ENCODE data around the gene FRAT1.

GRCh38 chr10:97320480-97321031 lies 1.5 kb downstream of the FRAT1 start:
- TF ChIP-seq OSR1 (CRISPR knock-in tag; IDR thresholded peaks at IDR 0.05) (no peak), SNAI2 (CRISPR knock-in tag; IDR thresholded peaks at IDR 0.05) (no peak), CREB5 (CRISPR knock-in tag; IDR thresholded peaks at IDR 0.05; ENCODE audit: low read depth) (no peak), ESRRG (CRISPR knock-in tag; IDR thresholded peaks at IDR 0.05) (no peak), ZFP3 (CRISPR knock-in tag; IDR thresholded peaks at IDR 0.05) (no peak), ZFP30 (CRISPR knock-in tag; IDR thresholded peaks at IDR 0.05) (no peak), GLIS3 (CRISPR knock-in tag; IDR thresholded peaks at IDR 0.05) (no peak), CSDC2 (CRISPR knock-in tag; IDR thresholded peaks at IDR 0.05) (no peak)
- TF ChIP-seq, protein P1, sequence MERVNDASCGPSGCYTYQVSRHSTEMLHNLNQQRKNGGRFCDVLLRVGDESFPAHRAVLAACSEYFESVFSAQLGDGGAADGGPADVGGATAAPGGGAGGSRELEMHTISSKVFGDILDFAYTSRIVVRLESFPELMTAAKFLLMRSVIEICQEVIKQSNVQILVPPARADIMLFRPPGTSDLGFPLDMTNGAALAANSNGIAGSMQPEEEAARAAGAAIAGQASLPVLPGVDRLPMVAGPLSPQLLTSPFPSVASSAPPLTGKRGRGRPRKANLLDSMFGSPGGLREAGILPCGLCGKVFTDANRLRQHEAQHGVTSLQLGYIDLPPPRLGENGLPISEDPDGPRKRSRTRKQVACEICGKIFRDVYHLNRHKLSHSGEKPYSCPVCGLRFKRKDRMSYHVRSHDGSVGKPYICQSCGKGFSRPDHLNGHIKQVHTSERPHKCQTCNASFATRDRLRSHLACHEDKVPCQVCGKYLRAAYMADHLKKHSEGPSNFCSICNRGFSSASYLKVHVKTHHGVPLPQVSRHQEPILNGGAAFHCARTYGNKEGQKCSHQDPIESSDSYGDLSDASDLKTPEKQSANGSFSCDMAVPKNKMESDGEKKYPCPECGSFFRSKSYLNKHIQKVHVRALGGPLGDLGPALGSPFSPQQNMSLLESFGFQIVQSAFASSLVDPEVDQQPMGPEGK (CRISPR knock-in tag; IDR thresholded peaks at IDR 0.05; ENCODE audit: borderline replicate concordance) = no peak

All from SK-N-SH treated with all-trans-retinoic acid at 6 μM for 48 hours (cell line).